GM12878 (cell line): ENCODE measurements around the gene BIN1. TPM values are rescaled to one million over a fixed set of nuclear protein-coding genes. Genes with fewer than 3 reads are reported as not detected.
A peak's percentile ranks its signal among the peaks of the same experiment; 100 is the strongest.

Source experiments
- ATAC-seq: fragments of 200-7000 bp; cut with Tn5 transposase; 3 replicates; pipeline ENCODE4 v1.9.1; 2020; ENCODE audit warnings: mild to moderate bottlenecking, moderate library complexity
- BruUV-seq: library from RNA; stranded (reverse); fragments of 400-500 nt; replicated peaks from 2 replicates; lab custom pipeline; 2021; lab: Mats Ljungman, UMichigan
- CTCF ChIA-PET: fragments of 300-600 bp; sonication (Branson Sonifier 250); formaldehyde crosslinking; extraction: SDS; loops from one replicate; lab custom pipeline; 2021; ENCODE audit warnings: inconsistent platforms; lab: Yijun Ruan, JAX
- POLR2A ChIA-PET: fragments of 350-600 bp; formaldehyde crosslinking; extraction: SDS; loops from one replicate; lab custom pipeline; 2021; ENCODE audit warnings: inconsistent platforms; lab: Charles Lee
- RAD21 ChIA-PET: fragments of 300-600 bp; sonication (Branson Sonifier 250); formaldehyde crosslinking; loops from one replicate; lab custom pipeline; 2023; ENCODE audit warnings: antibody characterized with exemption; ENCODE audit not compliant: unreplicated experiment; lab: Charles Lee
- SMC1A ChIA-PET: fragments of 300-600 bp; sonication (Branson Sonifier 250); formaldehyde crosslinking; loops from one replicate; lab custom pipeline; 2023; ENCODE audit not compliant: unreplicated experiment, uncharacterized antibody; lab: Charles Lee
- DNase-seq: peaks from one replicate; pipeline ENCODE4 v3.0.0-alpha.2; 2011; ENCODE audit warnings: low read depth, low spot score
- FAIRE-seq: peaks from 3 replicates; lab custom pipeline; 2011; peaks lifted over from hg19 to GRCh38; lab: Jason Lieb, UNC
- H2AFZ ChIP-seq: 2 replicates; pipeline ENCODE4 v1.6.0; 2011; ENCODE audit warnings: low read depth, low read length, control low read depth; ENCODE audit not compliant: control insufficient read depth
- H3K27ac ChIP-seq: 2 replicates; pipeline ENCODE4 v1.5.1; 2011; ENCODE audit warnings: control low read depth; ENCODE audit not compliant: control insufficient read depth, insufficient read depth
- H3K27me3 ChIP-seq, 2 experiments: replicated peaks in 1 of 2; 2 replicates each; pipeline versions ENCODE4 v1.6.0 to v1.6.1; 2011; ENCODE audit warnings: low read length in 1 of 2; ENCODE audit not compliant: control insufficient read depth in 2 of 2, insufficient read depth in 2 of 2
- H3K36me3 ChIP-seq, 2 experiments: 2 replicates each; pipeline ENCODE4 v1.5.1; 2011; ENCODE audit warnings: low read length in 1 of 2; ENCODE audit not compliant: control insufficient read depth in 2 of 2, insufficient read depth in 2 of 2
- H3K4me1 ChIP-seq: 2 replicates; pipeline ENCODE4 v1.6.1; 2011; ENCODE audit warnings: mild to moderate bottlenecking, low read length, moderate library complexity, mixed read lengths; ENCODE audit not compliant: control insufficient read depth, insufficient read depth
- H3K4me2 ChIP-seq: 2 replicates; pipeline ENCODE4 v1.6.0; 2011; ENCODE audit warnings: control low read depth; ENCODE audit not compliant: control insufficient read depth, insufficient read depth
- H3K4me3 ChIP-seq: fragments of 200-600 bp; sonication (generic); 2 replicates; pipeline ENCODE4 v1.5.1; 2016
- H3K79me2 ChIP-seq: 2 replicates; pipeline ENCODE4 v1.6.0; 2011; ENCODE audit warnings: low read length; ENCODE audit not compliant: control insufficient read depth, insufficient read depth
- H3K9ac ChIP-seq: 2 replicates; pipeline ENCODE4 v1.8.0; 2011; ENCODE audit warnings: low read length, control low read depth, mixed read lengths; ENCODE audit not compliant: control insufficient read depth, insufficient read depth
- H3K9me3 ChIP-seq: replicated peaks from 3 replicates; pipeline ENCODE4 v1.5.1; 2011; ENCODE audit warnings: mild to moderate bottlenecking, low read length; ENCODE audit not compliant: control insufficient read depth, insufficient read depth
- H4K20me1 ChIP-seq: 2 replicates; pipeline ENCODE4 v1.6.0; 2011; ENCODE audit not compliant: control insufficient read depth, insufficient read depth
- ATF7 ChIP-seq: fragments of 450-650 bp; IDR thresholded peaks from 2 replicates; pipeline ENCODE4 v1.6.1; 2016; ENCODE audit warnings: low read depth, mild to moderate bottlenecking
- BHLHE40 ChIP-seq, 2 experiments: fragments of 450-650 bp in 1 of 2; IDR thresholded peaks; 2 replicates each; pipeline ENCODE4 v1.6.1; 2011 to 2017; ENCODE audit warnings: low read depth in 2 of 2, borderline replicate concordance in 1 of 2, improper control_type of control experiment in 1 of 2, low read length in 1 of 2, mild to moderate bottlenecking in 1 of 2
- CBFB ChIP-seq: IDR thresholded peaks from 2 replicates; pipeline ENCODE4 v1.6.1; 2016; ENCODE audit warnings: antibody characterized with exemption, low read depth
- CHD4 ChIP-seq: fragments of 200-600 bp; sonication (generic); IDR thresholded peaks from 2 replicates; pipeline ENCODE4 v1.6.1; 2016; ENCODE audit warnings: mild to moderate bottlenecking
- EGR1 ChIP-seq, 2 experiments: IDR thresholded peaks; 1 replicate in 1 of 2; 2 replicates in 1 of 2; pipeline ENCODE4 v1.6.1; 2011 to 2012; ENCODE audit warnings: low read depth in 2 of 2, low read length in 2 of 2, borderline replicate concordance in 1 of 2, mild to moderate bottlenecking in 1 of 2, moderate library complexity in 1 of 2
- ELK1 ChIP-seq: IDR thresholded peaks from 2 replicates; pipeline ENCODE4 v1.6.1; 2012; ENCODE audit warnings: low read depth, low read length, improper control_type of control experiment
- MEF2B ChIP-seq: fragments of 450-650 bp; IDR thresholded peaks from 2 replicates; pipeline ENCODE4 v1.6.1; 2018; ENCODE audit warnings: mild to moderate bottlenecking, moderate library complexity; ENCODE audit not compliant: partially characterized antibody, poor library complexity, severe bottlenecking
- NR2F1 ChIP-seq: fragments of 450-650 bp; conservative IDR thresholded peaks from 2 replicates; pipeline ENCODE4 v1.6.1; 2017; ENCODE audit warnings: mild to moderate bottlenecking
- POLR2A ChIP-seq: IDR thresholded peaks from 2 replicates; pipeline ENCODE4 v1.6.1; 2011; ENCODE audit warnings: low read depth, mild to moderate bottlenecking, low read length
- RBBP5 ChIP-seq: fragments of 200-600 bp; sonication (generic); conservative IDR thresholded peaks from 2 replicates; pipeline ENCODE4 v1.6.1; 2016
- SIN3A ChIP-seq: IDR thresholded peaks from 2 replicates; pipeline ENCODE4 v1.6.1; 2012; ENCODE audit warnings: low read depth, low read length, improper control_type of control experiment
- SP1 ChIP-seq: IDR thresholded peaks from one replicate; pipeline ENCODE4 v1.6.1; 2011; ENCODE audit warnings: low read depth, low read length
- SPI1 ChIP-seq: IDR thresholded peaks from 2 replicates; pipeline ENCODE4 v1.6.1; 2011; ENCODE audit warnings: low read depth, mild to moderate bottlenecking, low read length, moderate library complexity, borderline replicate concordance; ENCODE audit not compliant: insufficient read depth
- SRF ChIP-seq, 2 experiments: IDR thresholded peaks; 2 replicates each; pipeline ENCODE4 v1.6.1; 2011; ENCODE audit warnings: low read depth in 2 of 2, low read length in 2 of 2, mild to moderate bottlenecking in 1 of 2, moderate library complexity in 1 of 2
- WGBS: methylation state at CpG from one replicate; pipeline ENCODE4 v1.1.6; 2016; ENCODE audit warnings: low lambda C conversion rate; ENCODE audit not compliant: insufficient replicate concordance, insufficient coverage; ENCODE audit errors: missing lambda C conversion rate; 5-methylcytosine and 5-hydroxymethylcytosine counted together
- in situ Hi-C: fragments of 300-500 bp; cut with MboI; formaldehyde crosslinking; loops from 9 replicates; pipeline ENCODE4 v1.14.3; 2018; ENCODE audit warnings: mixed read lengths
- intact Hi-C: fragments of 100-400 bp; cut with micrococcal nuclease; formaldehyde crosslinking; loops from one replicate; pipeline ENCODE4 v1.14.2; 2022; ENCODE audit not compliant: unreplicated experiment
- polyA plus RNA-seq, 11 experiments: library from polyadenylated mRNA; depleted of rRNA in 4 of 11; unstranded in 6 of 11; stranded (reverse) in 5 of 11; fragments of >200 nt; fragmentation: Nextera tagmentation in 4 of 11; fragmentation: Illumina TruSeq in 1 of 11; extraction: Ambion mirVana in 4 of 11; extraction: Trizol in 1 of 11; gene quantifications; 1 replicate in 1 of 11; 2 replicates in 10 of 11; pipeline versions ENCODE4 v1.2.1 to v1.2.3, GENCODE V29; 2011 to 2016; ENCODE audit warnings: inconsistent platforms in 2 of 11, missing spikeins in 2 of 11, low read depth in 1 of 11
- total RNA-seq, 4 experiments: library from RNA; depleted of rRNA in 3 of 4; stranded (reverse); fragments of >200 nt in 3 of 4; fragmentation: Illumina TruSeq in 1 of 4; extraction: Trizol in 1 of 4; gene quantifications; 2 replicates each; pipeline versions ENCODE4 v1.2.1 to v1.2.3, GENCODE V29; 2013 to 2021
- TF ChIP-seq, protein P1 (sequence below): fragments of 450-650 bp; IDR thresholded peaks from 2 replicates; pipeline ENCODE4 v1.6.1; 2016; ENCODE audit warnings: mild to moderate bottlenecking, moderate library complexity, borderline replicate concordance
- TF ChIP-seq, protein P2 (sequence below): IDR thresholded peaks from 2 replicates; pipeline ENCODE4 v1.6.1; 2012; ENCODE audit warnings: low read length, inconsistent platforms
- TF ChIP-seq, protein P3 (sequence below): fragments of 450-650 bp; IDR thresholded peaks from 2 replicates; pipeline ENCODE4 v1.6.1; 2017; ENCODE audit warnings: borderline replicate concordance

The BIN1 gene
- total and polyA plus RNA-seq, 10 of the 15 experiments (the other 5 are each of a cell fraction or from before 2014, with no cell fraction given) = 0.32 to 21.3 (median 11.2) TPM

DNA sequence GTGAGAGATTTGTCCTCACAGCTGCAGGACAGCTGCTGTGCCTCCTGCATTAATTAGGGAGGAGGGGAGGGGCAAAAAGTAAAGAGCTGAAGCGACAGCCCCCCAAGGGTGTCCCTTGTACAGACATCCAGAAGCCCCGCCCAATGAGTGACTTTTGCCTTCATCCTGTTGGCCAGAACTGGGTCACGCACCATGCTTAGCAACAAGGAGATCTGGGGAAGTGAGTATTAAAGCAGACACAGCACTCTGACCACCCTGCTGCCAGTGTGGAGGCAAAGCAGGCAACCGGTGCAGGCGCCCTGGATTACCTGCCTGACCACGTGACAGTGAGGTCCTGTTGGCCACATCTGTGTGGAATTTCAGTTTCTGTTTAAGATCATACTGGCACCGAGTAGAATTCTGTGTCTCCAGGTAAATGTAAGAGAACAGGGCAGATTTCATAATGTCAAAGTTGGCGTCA lies 21.5 kb upstream of the BIN1 start:
- H3K79me2 ChIP-seq = no peaks in the 10 kb centered on the region
- no TSS peak for BruUV-seq
- POLR2A ChIA-PET = no interaction called here
- WGBS = 9% methylated on average over 8 of the region's 8 CpGs
- H3K9me3 ChIP-seq = no peaks in the 10 kb centered on the region
- H3K9ac ChIP-seq = 0 out of 2 replicates have a peak overlapping the region, but pooled peaks have one; percentile 27
- RAD21 ChIA-PET = no interaction called here
- ATAC-seq (peak; percentile 99), DNase-seq (peak; percentile 71), FAIRE-seq (peak; percentile 52)
- H2AFZ ChIP-seq = peak overlapping the region; percentile 79
- H3K4me2 ChIP-seq = peak overlapping the region; percentile 71
- no peak overlapping the region for H3K4me3 ChIP-seq
- no peaks in the 10 kb centered on the region for H4K20me1 ChIP-seq
- H3K36me3 ChIP-seq = no peaks in the 10 kb centered on the region
- no peaks in the 10 kb centered on the region for H3K27me3 ChIP-seq
- H3K4me1 ChIP-seq = peaks cover 6% of the 10 kb centered on the region
- no peak overlapping the region for H3K27ac ChIP-seq
- in situ Hi-C loops = no loop called here
- SMC1A ChIA-PET = interaction anchor here (1.8 kb wide), 1 partner anchor 11 kb away, joined by 6 read pairs; no protein-coding TSS in a partner anchor
- intact Hi-C loops = no loop called here
- CTCF ChIA-PET = interaction anchor here (1.2 kb wide), 1 partner anchor 261 kb away, joined by 3 read pairs; no protein-coding TSS in a partner anchor
- TF ChIP-seq CHD4 (no peak), SP1 (no peak), ELK1 (no peak), POLR2A (peak; percentile 31; the same call in 1 of the 2 replicates), MEF2B (no peak), BHLHE40 (IDR thresholded peaks at IDR 0.05; ENCODE audit: borderline replicate concordance in 1 of 2, low read depth in 2 of 2, low read length in 1 of 2) (peak in 1 of 2 experiments; percentile 38; a peak in 1 of 4 replicates), SPI1 (peak; percentile 91), CBFB (no peak), ATF7 (no peak), EGR1 (IDR thresholded peaks at IDR 0.05; ENCODE audit: borderline replicate concordance in 1 of 2, low read depth in 2 of 2, low read length in 2 of 2) (no peak), NR2F1 (no peak), SRF (IDR thresholded peaks at IDR 0.05; ENCODE audit: low read depth in 2 of 2, low read length in 2 of 2) (no peak), RBBP5 (no peak), SIN3A (no peak)
- TF ChIP-seq, protein P1, sequence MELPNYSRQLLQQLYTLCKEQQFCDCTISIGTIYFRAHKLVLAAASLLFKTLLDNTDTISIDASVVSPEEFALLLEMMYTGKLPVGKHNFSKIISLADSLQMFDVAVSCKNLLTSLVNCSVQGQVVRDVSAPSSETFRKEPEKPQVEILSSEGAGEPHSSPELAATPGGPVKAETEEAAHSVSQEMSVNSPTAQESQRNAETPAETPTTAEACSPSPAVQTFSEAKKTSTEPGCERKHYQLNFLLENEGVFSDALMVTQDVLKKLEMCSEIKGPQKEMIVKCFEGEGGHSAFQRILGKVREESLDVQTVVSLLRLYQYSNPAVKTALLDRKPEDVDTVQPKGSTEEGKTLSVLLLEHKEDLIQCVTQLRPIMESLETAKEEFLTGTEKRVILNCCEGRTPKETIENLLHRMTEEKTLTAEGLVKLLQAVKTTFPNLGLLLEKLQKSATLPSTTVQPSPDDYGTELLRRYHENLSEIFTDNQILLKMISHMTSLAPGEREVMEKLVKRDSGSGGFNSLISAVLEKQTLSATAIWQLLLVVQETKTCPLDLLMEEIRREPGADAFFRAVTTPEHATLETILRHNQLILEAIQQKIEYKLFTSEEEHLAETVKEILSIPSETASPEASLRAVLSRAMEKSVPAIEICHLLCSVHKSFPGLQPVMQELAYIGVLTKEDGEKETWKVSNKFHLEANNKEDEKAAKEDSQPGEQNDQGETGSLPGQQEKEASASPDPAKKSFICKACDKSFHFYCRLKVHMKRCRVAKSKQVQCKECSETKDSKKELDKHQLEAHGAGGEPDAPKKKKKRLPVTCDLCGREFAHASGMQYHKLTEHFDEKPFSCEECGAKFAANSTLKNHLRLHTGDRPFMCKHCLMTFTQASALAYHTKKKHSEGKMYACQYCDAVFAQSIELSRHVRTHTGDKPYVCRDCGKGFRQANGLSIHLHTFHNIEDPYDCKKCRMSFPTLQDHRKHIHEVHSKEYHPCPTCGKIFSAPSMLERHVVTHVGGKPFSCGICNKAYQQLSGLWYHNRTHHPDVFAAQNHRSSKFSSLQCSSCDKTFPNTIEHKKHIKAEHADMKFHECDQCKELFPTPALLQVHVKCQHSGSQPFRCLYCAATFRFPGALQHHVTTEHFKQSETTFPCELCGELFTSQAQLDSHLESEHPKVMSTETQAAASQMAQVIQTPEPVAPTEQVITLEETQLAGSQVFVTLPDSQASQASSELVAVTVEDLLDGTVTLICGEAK = no peak
- TF ChIP-seq, protein P2, sequence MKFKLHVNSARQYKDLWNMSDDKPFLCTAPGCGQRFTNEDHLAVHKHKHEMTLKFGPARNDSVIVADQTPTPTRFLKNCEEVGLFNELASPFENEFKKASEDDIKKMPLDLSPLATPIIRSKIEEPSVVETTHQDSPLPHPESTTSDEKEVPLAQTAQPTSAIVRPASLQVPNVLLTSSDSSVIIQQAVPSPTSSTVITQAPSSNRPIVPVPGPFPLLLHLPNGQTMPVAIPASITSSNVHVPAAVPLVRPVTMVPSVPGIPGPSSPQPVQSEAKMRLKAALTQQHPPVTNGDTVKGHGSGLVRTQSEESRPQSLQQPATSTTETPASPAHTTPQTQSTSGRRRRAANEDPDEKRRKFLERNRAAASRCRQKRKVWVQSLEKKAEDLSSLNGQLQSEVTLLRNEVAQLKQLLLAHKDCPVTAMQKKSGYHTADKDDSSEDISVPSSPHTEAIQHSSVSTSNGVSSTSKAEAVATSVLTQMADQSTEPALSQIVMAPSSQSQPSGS = no peak
- TF ChIP-seq, protein P3, sequence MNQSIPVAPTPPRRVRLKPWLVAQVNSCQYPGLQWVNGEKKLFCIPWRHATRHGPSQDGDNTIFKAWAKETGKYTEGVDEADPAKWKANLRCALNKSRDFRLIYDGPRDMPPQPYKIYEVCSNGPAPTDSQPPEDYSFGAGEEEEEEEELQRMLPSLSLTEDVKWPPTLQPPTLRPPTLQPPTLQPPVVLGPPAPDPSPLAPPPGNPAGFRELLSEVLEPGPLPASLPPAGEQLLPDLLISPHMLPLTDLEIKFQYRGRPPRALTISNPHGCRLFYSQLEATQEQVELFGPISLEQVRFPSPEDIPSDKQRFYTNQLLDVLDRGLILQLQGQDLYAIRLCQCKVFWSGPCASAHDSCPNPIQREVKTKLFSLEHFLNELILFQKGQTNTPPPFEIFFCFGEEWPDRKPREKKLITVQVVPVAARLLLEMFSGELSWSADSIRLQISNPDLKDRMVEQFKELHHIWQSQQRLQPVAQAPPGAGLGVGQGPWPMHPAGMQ = peak; percentile 56
